Panc1 (cell line): Measurements from ENCODE around the gene TSHZ1.

Experiments
- POLR2AphosphoS5 ChIP-seq: IDR thresholded peaks from 2 replicates; pipeline ENCODE4 v1.6.1; 2012; ENCODE audit warnings: mild to moderate bottlenecking, low read depth, low read length, moderate library complexity
- TF ChIP-seq, protein P1 (sequence below): fragments of 450-650 bp; IDR thresholded peaks from 2 replicates; pipeline ENCODE4 v1.5.1; 2017; ENCODE audit warnings: mild to moderate bottlenecking

DNA sequence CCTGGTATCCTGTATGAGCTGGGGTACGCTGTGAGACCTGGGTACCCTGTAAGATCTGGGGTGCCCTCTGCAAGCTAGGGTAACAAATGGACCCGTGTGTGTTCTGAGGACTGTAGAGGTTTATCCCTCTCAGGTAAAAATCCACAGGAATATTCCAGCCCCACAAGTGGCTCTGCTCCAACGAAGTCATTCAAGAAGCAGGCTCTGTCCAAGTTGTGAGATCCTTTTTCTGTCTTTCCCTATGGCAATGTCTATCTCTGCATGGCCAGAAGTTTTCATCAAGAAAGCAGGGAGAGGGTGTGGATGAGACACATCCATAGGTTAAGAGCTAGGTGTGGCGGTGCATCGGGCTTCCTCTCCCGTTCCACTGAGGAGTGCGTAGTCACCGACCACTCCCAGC, 44.7 kb upstream of the TSHZ1 start:
- TF ChIP-seq, protein P1, sequence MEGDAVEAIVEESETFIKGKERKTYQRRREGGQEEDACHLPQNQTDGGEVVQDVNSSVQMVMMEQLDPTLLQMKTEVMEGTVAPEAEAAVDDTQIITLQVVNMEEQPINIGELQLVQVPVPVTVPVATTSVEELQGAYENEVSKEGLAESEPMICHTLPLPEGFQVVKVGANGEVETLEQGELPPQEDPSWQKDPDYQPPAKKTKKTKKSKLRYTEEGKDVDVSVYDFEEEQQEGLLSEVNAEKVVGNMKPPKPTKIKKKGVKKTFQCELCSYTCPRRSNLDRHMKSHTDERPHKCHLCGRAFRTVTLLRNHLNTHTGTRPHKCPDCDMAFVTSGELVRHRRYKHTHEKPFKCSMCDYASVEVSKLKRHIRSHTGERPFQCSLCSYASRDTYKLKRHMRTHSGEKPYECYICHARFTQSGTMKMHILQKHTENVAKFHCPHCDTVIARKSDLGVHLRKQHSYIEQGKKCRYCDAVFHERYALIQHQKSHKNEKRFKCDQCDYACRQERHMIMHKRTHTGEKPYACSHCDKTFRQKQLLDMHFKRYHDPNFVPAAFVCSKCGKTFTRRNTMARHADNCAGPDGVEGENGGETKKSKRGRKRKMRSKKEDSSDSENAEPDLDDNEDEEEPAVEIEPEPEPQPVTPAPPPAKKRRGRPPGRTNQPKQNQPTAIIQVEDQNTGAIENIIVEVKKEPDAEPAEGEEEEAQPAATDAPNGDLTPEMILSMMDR = no peak
- no peak for TF ChIP-seq POLR2AphosphoS5
